ENCODE measurements around the gene MAD2L1BP. TPM values are rescaled to one million over a fixed set of nuclear protein-coding genes. Genes with fewer than 3 reads are reported as not detected.
"Not testable (repeated sequence)": the region's sequence is repeated elsewhere in the genome, so short reads cannot be mapped to it uniquely, and the experiment has no call there.

The MAD2L1BP gene
- total RNA-seq, 2 experiments from 2014 or later, result 44.2 to 44.6 TPM

GRCh38 chr6:43627008-43627825 is 8.4 kb upstream of the MAD2L1BP start:
- ATAC-seq (no peak), DNase-seq (peak; percentile 29)
- Mint-ChIP-seq H3K4me1 (ENCODE audit: low read depth) (peaks cover 42% of the 10 kb centered on the region), H3K9me3 (ENCODE audit: insufficient read depth) (no peaks in the 10 kb centered on the region), H3K27ac (peak overlapping the region; percentile 80), H3K36me3 (ENCODE audit: low read depth) (peaks cover 58% of the 10 kb centered on the region), H3K4me3 (peak overlapping the region; percentile 99), H3K27me3 (ENCODE audit: low read depth) (no peaks in the 10 kb centered on the region)
- CTCF ChIA-PET, result no interaction called here
- POLR2A ChIA-PET, result interaction anchor here (1.2 to 1.6 kb wide), 3 partner anchors 8 to 12 kb away, joined by 4 read pairs; partner anchors contain the start of gene MAD2L1BP

GRCh38 chr6:43628393-43629103 is 7.1 kb upstream of the MAD2L1BP start:
- ATAC-seq (peak; percentile 28), DNase-seq (peak; percentile 76)
- H3K4me1 Mint-ChIP-seq (ENCODE audit: low read depth), result peaks cover 45% of the 10 kb centered on the region
- peak overlapping the region; percentile 100 for H3K27ac Mint-ChIP-seq
- H3K36me3 Mint-ChIP-seq (ENCODE audit: low read depth), result peaks cover 45% of the 10 kb centered on the region
- no peaks in the 10 kb centered on the region for H3K27me3 Mint-ChIP-seq (ENCODE audit: low read depth)
- CTCF ChIA-PET, result interaction anchor here (0.9 to 2.0 kb wide), 6 partner anchors 8 to 141 kb away, joined by 3 to 9 read pairs (median 4); partner anchors contain the start of gene VEGFA
- no peaks in the 10 kb centered on the region for H3K9me3 Mint-ChIP-seq (ENCODE audit: insufficient read depth)
- H3K4me3 Mint-ChIP-seq, result peak overlapping the region; percentile 99
- POLR2A ChIA-PET, result interaction anchor here (1.0 to 2.5 kb wide), 17 partner anchors 9 to 649 kb away, joined by 3 to 19 read pairs (median 4); partner anchors contain the start of genes HSP90AB1, PEX6, POLH and POLR1C

- ChIA-PET CTCF (interaction anchor here (0.7 to 2.0 kb wide), 11 partner anchors 9 to 449 kb away, joined by 3 to 9 read pairs (median 4); partner anchors contain the start of gene VEGFA), POLR2A (interaction anchor here (0.6 to 2.5 kb wide), 29 partner anchors 9 to 700 kb away, joined by 3 to 19 read pairs (median 4); partner anchors contain the start of genes CNPY3, HSP90AB1, LRRC73 and PEX6)
- Mint-ChIP-seq H3K27ac (peak within 1 kb of the TSS; percentile 100), H3K4me3 (peak within 1 kb of the TSS; percentile 99), H3K36me3 (ENCODE audit: low read depth) (peaks cover 43% of the 10 kb centered on the region), H3K4me1 (ENCODE audit: low read depth) (peaks cover 48% of the 10 kb centered on the region), H3K27me3 (ENCODE audit: low read depth) (no peaks in the 10 kb centered on the region), H3K9me3 (ENCODE audit: insufficient read depth) (no peaks in the 10 kb centered on the region)
- DNase-seq (peak; percentile 99), ATAC-seq (peak; percentile 86)
Observed at GRCh38 chr6:43629104-43629504, 6.5 kb upstream of the MAD2L1BP start, which contains the start of gene GTPBP2. Gene GTPBP2 (minus strand): TSS chr6:43629264. CDS start chr6:43629162, 102 bp downstream.

DNA sequence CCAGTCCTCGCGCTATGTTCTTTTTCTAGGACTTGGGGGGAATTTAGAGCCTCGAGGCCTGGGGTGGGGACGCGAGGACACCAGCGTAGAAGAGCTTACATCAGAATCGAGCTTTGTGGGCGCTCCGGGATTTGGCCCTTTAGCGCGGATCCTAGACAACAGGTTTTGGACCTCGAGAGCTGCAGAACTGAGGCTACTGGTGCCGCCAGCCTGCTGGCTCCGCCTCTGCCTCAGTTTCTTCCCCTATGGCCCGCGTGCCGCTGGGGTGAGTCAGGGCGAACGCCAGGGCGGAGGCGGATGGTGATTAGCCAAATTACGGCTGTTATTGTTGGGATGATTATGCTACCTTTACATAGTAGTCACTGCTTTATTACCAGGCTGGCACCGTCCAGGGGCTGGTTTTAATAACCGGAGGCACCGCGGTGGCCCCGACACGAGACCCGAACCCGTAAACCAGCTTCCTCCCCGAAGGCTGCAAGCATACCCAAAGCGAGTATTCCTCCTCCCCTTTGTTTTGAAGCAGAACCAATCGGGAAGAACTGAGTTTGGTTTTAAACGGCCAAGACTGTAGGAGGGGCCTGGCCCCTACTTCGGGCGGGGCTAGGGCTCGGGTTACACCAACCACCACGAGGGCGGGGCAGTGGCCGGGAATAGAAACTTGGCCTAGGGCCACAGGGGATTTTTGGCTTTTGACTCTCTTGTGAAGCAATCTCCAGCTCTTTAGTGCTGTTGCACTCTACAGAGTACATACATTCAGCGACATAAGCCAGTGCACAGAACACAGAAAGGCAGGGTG is 5.9 kb upstream of the MAD2L1BP start:
- peak overlapping the region; percentile 100 for H3K27ac Mint-ChIP-seq
- DNase-seq (peak; percentile 95), ATAC-seq (peak; percentile 75)
- H3K27me3 Mint-ChIP-seq (ENCODE audit: low read depth), result no peaks in the 10 kb centered on the region
- ChIA-PET POLR2A (interaction anchor here (0.6 to 2.5 kb wide), 32 partner anchors 10 to 1985 kb away, joined by 3 to 19 read pairs (median 4); partner anchors contain the start of genes CNPY3, HSP90AB1, LRRC73 and PEX6), CTCF (interaction anchor here (0.6 to 2.0 kb wide), 13 partner anchors 10 to 1796 kb away, joined by 3 to 9 read pairs (median 4); partner anchors contain the start of gene VEGFA)
- peaks cover 38% of the 10 kb centered on the region for H3K36me3 Mint-ChIP-seq (ENCODE audit: low read depth)
- peak overlapping the region; percentile 99 for H3K4me3 Mint-ChIP-seq
- H3K9me3 Mint-ChIP-seq (ENCODE audit: insufficient read depth), result no peaks in the 10 kb centered on the region
- peaks cover 49% of the 10 kb centered on the region for H3K4me1 Mint-ChIP-seq (ENCODE audit: low read depth)

DNA sequence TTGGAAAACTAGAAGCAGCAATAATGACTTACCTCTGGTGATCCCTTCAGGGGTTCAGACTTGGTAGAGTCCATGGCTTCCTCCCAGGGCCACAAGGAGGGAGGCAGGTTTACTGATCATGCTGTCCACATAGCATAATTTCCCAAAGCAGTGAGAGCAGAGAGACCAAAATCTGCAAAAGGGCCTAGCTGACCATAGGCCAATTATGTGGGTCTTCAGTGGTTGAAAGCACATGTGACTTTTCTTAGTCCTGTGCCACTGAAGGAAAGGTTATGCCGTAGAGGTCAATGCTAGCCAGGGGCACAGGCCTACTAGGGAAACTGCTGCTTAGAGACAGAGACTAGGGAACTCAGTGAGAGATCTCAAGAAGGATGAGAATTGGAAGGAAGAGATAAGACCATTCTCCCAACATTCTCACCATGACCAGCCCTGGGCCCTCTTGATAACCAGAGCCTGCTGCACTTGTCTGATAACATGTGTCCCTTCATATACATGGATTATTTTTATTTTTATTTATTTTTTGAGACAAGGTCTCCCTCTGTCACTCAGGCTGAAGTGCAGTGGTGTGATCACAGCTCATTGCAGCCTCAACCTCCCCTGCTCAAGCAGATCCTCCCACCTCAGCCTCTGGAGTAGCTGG is 4.5 kb upstream of the MAD2L1BP start:
- Mint-ChIP-seq H3K4me3 (peak overlapping the region; percentile 43), H3K36me3 (ENCODE audit: low read depth) (peaks cover 32% of the 10 kb centered on the region), H3K27ac (peak overlapping the region; percentile 88), H3K4me1 (ENCODE audit: low read depth) (peaks cover 55% of the 10 kb centered on the region), H3K9me3 (ENCODE audit: insufficient read depth) (no peaks in the 10 kb centered on the region), H3K27me3 (ENCODE audit: low read depth) (no peaks in the 10 kb centered on the region)
- DNase-seq (no peak), ATAC-seq (no peak)
- POLR2A ChIA-PET, result interaction anchor here (2.1 to 2.5 kb wide), 2 partner anchors 9 to 11 kb away, joined by 7 to 19 read pairs; no protein-coding TSS in a partner anchor
- CTCF ChIA-PET, result interaction anchor here (1.9 kb wide), 1 partner anchor 36 kb away, joined by 4 read pairs; no protein-coding TSS in a partner anchor

GRCh38 chr6:43633002-43633401 is 2.6 kb upstream of the MAD2L1BP start:
- H3K27me3 Mint-ChIP-seq (ENCODE audit: low read depth); H3K27ac Mint-ChIP-seq; POLR2A ChIA-PET; ATAC-seq; DNase-seq; CTCF ChIA-PET; H3K9me3 Mint-ChIP-seq (ENCODE audit: insufficient read depth); H3K4me3 Mint-ChIP-seq: not testable (repeated sequence)
- Mint-ChIP-seq H3K36me3 (ENCODE audit: low read depth) (peaks cover 31% of the 10 kb centered on the region), H3K4me1 (ENCODE audit: low read depth) (peaks cover 43% of the 10 kb centered on the region)

- DNase-seq (no peak), ATAC-seq (no peak)
- ChIA-PET CTCF (interaction anchor here (2.8 kb wide), 1 partner anchor 33 kb away, joined by 15 read pairs; no protein-coding TSS in a partner anchor), POLR2A (interaction anchor here (0.6 to 1.0 kb wide), 4 partner anchors 7 to 36 kb away, joined by 3 to 4 read pairs (median 4); partner anchors contain the start of gene RSPH9)
- no peaks in the 10 kb centered on the region for H3K27me3 Mint-ChIP-seq (ENCODE audit: low read depth)
- peak overlapping the region; percentile 93 for H3K27ac Mint-ChIP-seq
- H3K4me1 Mint-ChIP-seq (ENCODE audit: low read depth), result peaks cover 47% of the 10 kb centered on the region
- H3K9me3 Mint-ChIP-seq (ENCODE audit: insufficient read depth), result no peaks in the 10 kb centered on the region
- H3K4me3 Mint-ChIP-seq, result peak overlapping the region; percentile 94
- H3K36me3 Mint-ChIP-seq (ENCODE audit: low read depth), result peaks cover 36% of the 10 kb centered on the region
Observed at GRCh38 chr6:43634702-43635303, 837 bp upstream of the MAD2L1BP start.

DNA sequence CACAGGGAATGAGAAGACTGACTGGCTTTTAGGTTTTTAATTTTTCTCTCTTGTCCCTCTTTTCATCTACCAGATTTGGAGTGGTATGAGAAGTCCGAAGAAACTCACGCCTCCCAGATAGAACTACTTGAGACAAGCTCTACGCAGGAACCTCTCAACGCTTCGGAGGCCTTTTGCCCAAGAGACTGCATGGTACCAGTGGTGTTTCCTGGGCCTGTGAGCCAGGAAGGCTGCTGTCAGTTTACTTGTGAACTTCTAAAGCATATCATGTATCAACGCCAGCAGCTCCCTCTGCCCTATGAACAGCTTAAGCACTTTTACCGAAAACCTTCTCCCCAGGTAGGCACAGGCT is 644 bp downstream of the MAD2L1BP start:
- ChIA-PET CTCF (interaction anchor here (0.6 to 2.8 kb wide), 4 partner anchors 27 to 138 kb away, joined by 3 to 15 read pairs (median 4); no protein-coding TSS in a partner anchor), POLR2A (interaction anchor here (1.0 to 1.4 kb wide), 3 partner anchors 11 to 30 kb away, joined by 3 read pairs; no protein-coding TSS in a partner anchor)
- Mint-ChIP-seq H3K9me3 (ENCODE audit: insufficient read depth) (no peaks in the 10 kb centered on the region), H3K27ac (peak overlapping the region; percentile 93), H3K4me3 (peak overlapping the region; percentile 94), H3K4me1 (ENCODE audit: low read depth) (peaks cover 45% of the 10 kb centered on the region), H3K36me3 (ENCODE audit: low read depth) (peaks cover 46% of the 10 kb centered on the region), H3K27me3 (ENCODE audit: low read depth) (no peaks in the 10 kb centered on the region)
- DNase-seq, result peak; percentile 52
- ATAC-seq, result peak; percentile 21

- DNase-seq, result no peak
- Mint-ChIP-seq H3K4me3 (no peak overlapping the region), H3K9me3 (ENCODE audit: insufficient read depth) (no peaks in the 10 kb centered on the region), H3K4me1 (ENCODE audit: low read depth) (peaks cover 44% of the 10 kb centered on the region), H3K27ac (no peak overlapping the region), H3K36me3 (ENCODE audit: low read depth) (peaks cover 60% of the 10 kb centered on the region), H3K27me3 (ENCODE audit: low read depth) (no peaks in the 10 kb centered on the region)
- ChIA-PET CTCF (interaction anchor here (0.9 to 1.2 kb wide), 2 partner anchors 27 to 32 kb away, joined by 3 to 4 read pairs; no protein-coding TSS in a partner anchor), POLR2A (interaction anchor here (2.3 to 2.5 kb wide), 2 partner anchors 10 to 26 kb away, joined by 6 to 19 read pairs; partner anchors contain the start of gene GTPBP2)
- ATAC-seq, result no peak
Observed at GRCh38 chr6:43639984-43640800, 4.6 kb downstream of the MAD2L1BP start.
